ENCODE results near the gene CEBPE.
"Not testable (repeated sequence)": the region's sequence is repeated elsewhere in the genome, so short reads cannot be mapped to it uniquely, and the experiment has no call there.

CEBPE gene

GRCh38 chr14:23119363-23120327 is 590 bp upstream of the CEBPE start:
- DNase-seq: no peak

DNA sequence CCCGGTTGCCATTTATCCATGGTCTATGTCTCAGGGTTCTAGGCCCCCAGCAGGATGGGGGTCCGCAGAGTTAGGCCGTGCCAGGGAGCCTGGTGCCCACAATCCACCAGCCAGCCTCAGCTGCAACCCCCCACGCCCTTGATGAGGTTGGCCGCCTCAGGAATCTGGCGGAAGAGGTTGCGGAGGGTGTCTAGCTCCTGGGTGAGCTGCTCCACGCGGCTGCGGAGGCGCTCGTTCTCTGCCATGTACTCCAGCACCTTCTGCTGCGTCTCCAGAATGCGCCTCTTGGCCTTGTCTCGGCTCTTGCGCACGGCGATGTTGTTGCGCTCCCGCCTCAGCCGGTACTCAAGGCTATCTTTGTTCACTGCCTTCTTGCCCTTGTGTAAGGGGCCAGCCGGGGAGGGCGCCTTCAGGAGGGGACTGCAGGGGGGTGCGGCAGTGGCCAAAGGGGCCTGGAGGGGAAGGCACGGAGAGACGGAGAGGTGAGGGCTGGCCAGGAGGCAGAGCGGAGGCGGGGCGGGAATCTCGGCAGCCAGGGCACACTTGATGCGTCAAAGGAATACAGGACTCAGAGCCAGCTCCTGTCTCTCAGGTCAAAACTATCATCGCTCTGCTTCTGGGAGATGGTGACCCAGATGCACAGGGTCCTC is 1.6 kb downstream of the CEBPE start:
- DNase-seq: no peak

DNA sequence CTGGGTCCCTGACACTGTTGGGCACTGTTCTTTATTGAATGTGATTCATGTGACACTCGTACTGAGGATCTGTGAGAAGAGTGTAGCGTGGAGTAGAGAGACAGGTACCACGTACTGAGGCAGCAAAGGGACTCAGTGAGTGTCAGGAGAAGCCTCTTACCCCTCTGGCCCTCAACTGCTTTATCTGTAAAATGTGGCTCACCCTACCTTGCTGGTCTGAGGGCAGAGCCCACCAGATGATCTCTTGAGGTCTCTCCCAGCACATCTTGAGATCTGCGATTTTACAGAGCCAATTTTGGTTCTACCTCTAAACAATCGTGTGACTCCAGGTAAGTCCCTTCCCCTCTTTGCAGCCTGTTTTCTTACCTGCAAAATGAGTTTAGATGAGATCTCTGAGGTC is 3.1 kb downstream of the CEBPE start:
- DNase-seq: no peak

DNA sequence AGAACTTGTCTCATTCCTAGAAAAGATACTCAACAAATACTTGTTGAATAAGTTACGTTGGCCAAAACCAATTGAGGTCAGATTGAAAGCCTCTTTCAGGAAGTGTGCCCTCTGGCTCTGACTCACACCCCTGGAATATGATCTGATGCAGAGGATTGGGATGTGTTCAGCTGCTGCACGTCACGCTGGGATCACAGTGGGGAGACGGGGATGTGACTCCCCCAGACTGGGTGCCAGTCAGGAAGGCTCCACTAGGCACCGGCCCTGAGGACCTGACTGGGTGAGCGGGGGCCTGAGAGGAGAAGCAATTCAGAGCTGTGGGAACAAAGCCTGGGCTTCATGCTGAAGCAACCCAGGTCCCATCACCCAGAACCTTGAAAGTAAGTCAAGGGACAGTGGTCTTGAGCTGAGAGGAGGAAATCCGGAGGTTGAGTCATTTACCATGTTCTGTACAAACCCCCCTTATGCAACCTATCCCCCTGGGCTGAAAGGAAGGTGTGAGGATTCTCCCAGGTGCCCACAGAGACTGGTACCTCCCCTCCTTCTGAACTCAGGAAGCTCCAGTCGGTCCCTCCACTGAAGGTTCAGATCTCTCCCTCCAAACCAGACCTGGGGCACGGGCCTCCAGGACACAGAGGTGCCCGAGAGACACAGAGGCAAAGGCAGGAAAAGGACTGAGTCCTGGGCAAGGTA is 3.9 kb downstream of the CEBPE start:
- DNase-seq: no peak

DNA sequence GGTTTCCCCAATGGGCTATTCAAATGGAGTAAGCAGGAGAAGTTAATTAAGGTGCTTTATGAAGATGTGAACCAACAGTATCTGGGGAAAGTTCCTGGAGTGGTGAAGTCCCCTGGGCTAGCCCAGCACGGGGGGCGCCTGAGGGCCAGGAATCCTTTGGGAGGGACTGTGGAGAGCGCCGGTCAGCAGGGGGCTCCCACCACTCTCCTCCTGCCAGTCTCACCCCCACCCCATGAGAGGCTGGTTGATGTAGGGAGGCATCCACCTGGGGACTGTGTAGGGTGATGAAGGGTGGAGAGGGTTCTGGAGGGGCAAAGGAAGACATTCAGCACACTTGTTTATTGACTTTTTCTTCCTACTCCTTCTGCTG is 4.4 kb downstream of the CEBPE start:
- DNase-seq: no peak

- no peak for DNase-seq
Observed at GRCh38 chr14:23114120-23114458, 5.0 kb downstream of the CEBPE start.

DNA sequence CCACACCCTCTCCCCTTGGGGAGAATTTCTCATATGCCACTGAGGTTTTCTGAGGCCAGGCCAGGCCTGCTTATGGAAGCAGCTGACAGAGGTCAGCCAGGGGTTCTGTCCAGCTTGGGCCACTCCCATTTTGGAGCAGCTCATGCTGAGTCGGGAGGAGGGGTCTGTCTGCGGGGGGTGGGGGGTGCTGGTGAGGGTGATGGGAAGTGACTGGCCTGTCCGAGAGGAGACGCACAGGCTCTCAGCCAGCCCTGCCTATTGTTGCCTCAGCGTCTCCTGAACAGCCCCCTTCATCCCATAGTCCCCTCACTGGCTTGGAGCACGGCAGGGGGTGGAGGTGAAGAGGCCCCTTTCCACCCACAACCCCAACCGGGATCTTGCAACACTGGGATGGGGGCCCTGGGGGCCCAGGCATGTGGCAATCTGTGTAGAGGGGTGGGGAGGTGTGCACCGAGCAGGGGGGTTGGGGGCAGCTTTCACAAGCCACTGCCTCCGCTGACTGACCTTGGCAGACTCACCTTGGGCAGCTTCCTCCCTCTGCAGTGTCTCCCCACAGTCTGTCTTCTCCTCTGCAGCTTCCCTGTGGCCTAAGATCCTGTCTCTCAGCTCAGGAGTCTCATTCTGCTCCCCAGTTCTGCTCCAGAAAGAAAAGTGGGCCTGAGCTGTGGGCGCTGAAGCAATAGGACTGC is 5.5 kb downstream of the CEBPE start:
- no peak for DNase-seq

DNA sequence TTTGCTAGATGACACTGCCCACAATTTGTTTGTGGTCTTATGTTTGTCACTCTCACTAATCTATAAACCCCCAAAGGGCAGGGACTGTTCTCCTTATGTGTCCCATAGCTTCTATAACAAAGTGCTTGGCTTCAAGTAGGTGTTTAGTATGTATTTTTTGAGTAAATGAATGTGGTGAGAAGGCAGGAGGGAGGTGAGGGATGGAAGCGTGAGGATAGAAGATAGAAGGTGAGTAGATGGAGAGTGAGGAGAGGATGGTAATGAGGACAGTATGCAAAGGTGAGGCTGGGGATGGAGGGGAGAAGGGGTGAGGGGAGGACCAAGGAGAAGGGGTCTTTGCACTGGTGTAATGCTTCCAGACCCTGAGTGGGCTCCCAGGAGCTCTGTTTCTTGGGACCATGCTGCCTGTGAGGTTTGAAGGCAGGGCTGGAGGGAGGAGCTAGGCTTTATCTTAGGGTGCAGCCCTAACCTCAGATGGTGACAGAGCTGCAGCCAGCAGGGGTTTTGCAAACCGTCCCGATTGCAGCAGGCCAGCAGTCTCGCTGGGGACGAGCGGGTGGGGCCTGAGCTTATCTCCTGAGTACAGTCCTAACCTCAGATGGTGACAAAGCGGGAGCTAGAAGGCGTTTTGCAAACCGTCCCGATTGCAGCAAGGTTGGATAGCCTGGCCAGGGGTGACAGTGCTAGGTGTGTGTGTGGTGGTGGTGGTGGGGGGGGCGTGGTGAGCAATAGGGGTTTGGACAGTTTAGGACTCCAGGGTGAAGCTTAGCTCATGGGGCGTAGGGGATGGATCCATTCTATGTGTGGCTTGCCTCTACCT is 6.5 kb downstream of the CEBPE start:
- DNase-seq: no peak

DNA sequence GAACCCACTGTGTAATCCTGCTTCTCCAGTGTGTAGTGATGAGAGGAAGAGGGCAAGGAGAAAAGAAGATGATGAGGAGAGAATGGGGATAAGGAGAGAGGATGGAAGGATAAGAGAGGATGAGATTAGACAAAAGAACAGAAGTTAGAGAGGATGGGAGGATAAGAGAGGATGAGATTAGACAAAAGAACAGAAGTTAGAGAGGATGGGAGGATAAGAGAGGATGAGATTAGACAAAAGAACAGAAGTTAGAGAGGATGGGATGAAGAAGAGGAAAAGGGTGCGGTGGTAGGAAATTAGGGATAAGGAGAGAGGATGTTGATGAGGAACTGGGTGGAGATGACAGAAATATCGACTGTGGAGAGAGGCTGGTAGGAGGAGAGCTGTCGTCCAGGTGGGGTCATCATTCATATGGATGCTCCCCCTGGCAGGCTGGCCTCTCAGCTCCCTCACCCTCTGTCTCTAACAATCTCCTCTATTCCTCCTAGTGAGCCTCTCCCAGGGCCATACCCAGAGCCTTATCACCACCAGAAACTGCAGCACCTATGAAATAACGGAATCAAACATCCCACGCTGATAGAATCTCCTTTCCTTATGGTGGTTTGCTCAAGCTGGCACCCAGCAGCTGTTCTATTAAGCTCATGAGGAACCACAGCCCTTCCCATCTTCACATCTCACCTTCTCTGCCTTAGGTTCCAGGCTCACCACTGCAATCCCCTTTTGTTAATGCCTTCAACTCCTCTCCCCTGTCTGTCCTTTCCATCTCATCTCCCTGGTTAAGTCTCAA is 8.3 kb downstream of the CEBPE start:
- no peak for DNase-seq

- DNase-seq: no peak
Observed at GRCh38 chr14:23109769-23110168, 9.3 kb downstream of the CEBPE start.

DNA sequence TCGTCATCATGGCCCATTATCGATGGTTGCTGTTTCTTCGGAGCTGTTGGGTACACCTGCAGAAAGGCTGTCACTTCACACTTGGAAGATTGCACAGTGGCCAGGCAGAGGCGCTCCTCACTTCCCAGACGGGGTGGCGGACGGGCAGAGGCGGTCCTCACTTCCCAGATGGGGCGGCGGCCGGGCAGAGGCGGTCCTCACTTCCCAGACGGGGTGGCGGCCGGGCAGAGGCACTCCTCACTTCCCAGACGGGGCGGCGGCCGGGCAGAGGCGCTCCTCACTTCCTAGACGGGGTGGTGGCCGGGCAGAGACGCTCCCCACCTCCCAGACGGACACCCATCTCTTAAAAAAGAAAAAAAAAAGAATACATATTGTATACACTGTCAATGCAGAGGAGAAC is 10.9 kb downstream of the CEBPE start:
- not testable (repeated sequence) for DNase-seq

GRCh38 chr14:23107620-23108019 is 11.4 kb downstream of the CEBPE start:
- DNase-seq: not testable (repeated sequence)

DNA sequence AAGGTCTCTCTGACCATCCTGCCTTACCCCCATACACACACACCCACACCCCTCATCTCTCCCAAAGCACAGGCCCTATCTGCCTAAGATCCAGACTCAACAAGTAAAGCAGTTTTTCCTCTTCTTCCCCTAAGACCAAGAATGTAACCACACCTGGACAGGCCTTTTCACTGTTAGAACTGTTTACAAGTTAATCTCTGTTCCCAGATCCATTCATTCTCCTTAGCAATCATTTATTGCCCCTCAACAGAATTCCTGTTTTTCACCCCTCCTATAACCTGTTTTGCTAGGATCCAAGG is 12.4 kb downstream of the CEBPE start:
- no peak for DNase-seq

- no peak for DNase-seq
Observed at GRCh38 chr14:23105348-23105824, 13.7 kb downstream of the CEBPE start.

GRCh38 chr14:23104591-23105347 is 14.3 kb downstream of the CEBPE start, which contains the start of gene CIROP:
Gene CIROP, minus strand, starts transcription at chr14:23104989. Its CDS starts 69 bp downstream, at chr14:23104920.
- no peak for DNase-seq

- no peak for DNase-seq
Observed at GRCh38 chr14:23104070-23104590, 14.9 kb downstream of the CEBPE start.

DNA sequence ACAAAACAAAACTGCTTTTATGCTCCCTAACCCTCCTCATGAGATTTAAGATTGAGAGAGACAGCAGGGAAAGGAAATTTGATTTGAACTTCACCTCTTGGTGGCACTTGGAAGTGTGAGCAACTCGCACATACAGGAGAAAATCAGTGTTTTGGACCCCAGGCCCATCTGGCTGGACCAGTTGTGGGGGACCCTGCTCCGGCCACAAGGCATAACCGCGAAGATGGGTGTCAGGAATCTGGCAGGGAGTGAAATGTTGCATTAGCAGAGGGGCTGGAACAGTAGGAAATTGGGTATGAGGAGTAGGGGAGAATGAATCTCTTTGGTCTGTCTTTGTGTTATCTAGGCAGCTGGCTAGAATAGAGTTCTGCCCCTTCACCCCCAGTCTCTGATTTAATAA is 15.5 kb downstream of the CEBPE start:
- no peak for DNase-seq

DNA sequence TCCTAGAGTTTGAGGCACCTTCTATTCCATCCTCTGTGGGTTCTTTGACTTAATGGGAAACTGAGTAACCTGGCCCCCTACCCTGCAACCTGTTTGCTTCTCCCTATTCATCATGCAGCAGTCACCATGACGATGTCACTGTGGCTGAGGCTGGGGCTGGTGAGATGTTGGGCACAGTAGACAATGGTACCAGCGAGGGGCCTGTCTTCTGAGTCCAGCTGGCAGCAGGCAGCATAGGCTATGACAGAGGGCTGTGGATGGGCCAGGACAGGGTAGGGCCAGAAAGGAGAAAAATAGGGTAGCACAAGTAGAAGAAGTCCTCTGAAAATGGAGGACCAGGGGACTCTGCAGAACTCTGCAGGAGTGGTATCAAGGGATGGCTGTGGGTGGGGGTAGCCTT is 16.3 kb downstream of the CEBPE start:
- no peak for DNase-seq

DNA sequence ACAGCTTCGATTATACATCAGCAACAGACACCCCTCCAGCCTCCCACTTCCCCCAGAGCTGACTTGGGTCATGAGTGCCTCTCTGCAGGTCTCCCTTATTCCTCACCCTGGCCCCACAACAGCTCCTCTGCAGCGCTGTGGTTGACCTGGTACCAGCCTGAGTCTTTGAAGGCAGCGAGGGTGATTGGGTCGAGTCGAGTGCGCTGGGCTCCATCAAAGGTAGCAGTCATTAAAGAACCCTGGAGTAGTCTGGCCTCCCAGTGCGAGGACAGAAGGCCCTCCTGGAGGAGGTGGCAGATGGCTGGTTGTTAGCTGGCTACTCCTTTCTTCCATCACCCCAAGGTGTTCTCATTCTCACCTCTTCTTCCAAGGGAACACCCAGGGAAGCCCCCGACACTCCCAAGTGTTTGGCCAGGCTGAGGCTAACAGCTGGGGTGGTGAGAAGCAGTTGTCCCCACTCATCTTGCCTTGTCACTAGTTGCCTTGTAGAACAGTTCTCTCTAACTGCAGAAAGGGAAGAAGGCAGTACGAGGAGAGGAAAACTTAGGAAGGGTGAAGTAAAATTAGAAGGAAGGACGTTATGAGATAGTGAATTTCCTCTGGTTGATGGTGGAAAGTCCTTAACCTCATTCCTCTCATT is 16.9 kb downstream of the CEBPE start:
- no peak for DNase-seq

Measured in stimulated activated CD4-positive, alpha-beta T cell treated with anti-CD3 and anti-CD28 coated beads, Interleukin-4, amount 100 ng/mL, for 1 hour (primary cell).